ENCODE data around the gene SELENOF. TPM values are rescaled to one million over a fixed set of nuclear protein-coding genes. Genes with fewer than 3 reads are reported as not detected.
"Not testable (repeated sequence)": the region's sequence is repeated elsewhere in the genome, so short reads cannot be mapped to it uniquely, and the experiment has no call there.

SELENOF gene
- polyA plus RNA-seq, 2 of the 4 experiments (the other 2 are of a cell fraction), result 166 to 311 TPM

DNA sequence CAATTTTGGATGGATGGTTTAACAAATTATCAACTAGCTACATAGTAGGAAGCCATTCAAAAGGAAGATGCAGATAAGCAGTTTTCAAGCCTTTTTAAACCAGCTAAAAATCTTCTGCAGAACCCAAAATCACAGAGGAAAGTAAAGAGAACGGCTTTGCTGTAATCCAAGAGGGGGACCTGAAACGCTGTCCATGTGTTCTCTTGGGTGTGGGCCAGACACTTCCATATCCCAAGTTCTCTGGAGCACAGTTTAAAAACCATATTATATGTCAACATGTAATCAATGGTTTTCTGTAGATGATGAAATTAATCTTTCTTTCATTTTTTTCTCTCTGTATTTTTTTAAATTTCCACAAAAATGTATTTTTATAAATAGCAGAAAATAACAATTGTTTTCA is 90.5 kb downstream of the SELENOF start (continued):
- TF ChIP-seq REST (IDR thresholded peaks at IDR 0.05), result no peak
- TF ChIP-seq MAFK (IDR thresholded peaks at IDR 0.05; ENCODE audit: partially characterized antibody), result no peak
- TF ChIP-seq EHMT2 (IDR thresholded peaks at IDR 0.05; ENCODE audit: low read depth), result no peak
- TF ChIP-seq, protein P1, sequence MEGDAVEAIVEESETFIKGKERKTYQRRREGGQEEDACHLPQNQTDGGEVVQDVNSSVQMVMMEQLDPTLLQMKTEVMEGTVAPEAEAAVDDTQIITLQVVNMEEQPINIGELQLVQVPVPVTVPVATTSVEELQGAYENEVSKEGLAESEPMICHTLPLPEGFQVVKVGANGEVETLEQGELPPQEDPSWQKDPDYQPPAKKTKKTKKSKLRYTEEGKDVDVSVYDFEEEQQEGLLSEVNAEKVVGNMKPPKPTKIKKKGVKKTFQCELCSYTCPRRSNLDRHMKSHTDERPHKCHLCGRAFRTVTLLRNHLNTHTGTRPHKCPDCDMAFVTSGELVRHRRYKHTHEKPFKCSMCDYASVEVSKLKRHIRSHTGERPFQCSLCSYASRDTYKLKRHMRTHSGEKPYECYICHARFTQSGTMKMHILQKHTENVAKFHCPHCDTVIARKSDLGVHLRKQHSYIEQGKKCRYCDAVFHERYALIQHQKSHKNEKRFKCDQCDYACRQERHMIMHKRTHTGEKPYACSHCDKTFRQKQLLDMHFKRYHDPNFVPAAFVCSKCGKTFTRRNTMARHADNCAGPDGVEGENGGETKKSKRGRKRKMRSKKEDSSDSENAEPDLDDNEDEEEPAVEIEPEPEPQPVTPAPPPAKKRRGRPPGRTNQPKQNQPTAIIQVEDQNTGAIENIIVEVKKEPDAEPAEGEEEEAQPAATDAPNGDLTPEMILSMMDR (IDR thresholded peaks at IDR 0.05), result no peak
- TF ChIP-seq MAX (IDR thresholded peaks at IDR 0.05), result no peak
- TF ChIP-seq HOXA7 (CRISPR knock-in tag; IDR thresholded peaks at IDR 0.05), result no peak
- TF ChIP-seq ATOH8 (CRISPR knock-in tag; IDR thresholded peaks at IDR 0.05; ENCODE audit: low read depth), result no peak

GRCh38 chr1:86822459-86822858 is 91.5 kb downstream of the SELENOF start:
- FAIRE-seq (no peak), ATAC-seq (no peak)
- POLR2A ChIA-PET, result no interaction called here

GRCh38 chr1:86821956-86822355 is 92.0 kb downstream of the SELENOF start:
- ChIA-PET POLR2A (no interaction called here), CTCF (no interaction called here)
- Histone ChIP-seq H3K27ac (no peak overlapping the region), H3K4me3 (no peak overlapping the region), H3K4me2 (no peak overlapping the region), H3K9me3 (no peaks in the 10 kb centered on the region), H3K4me1 (peaks cover 6% of the 10 kb centered on the region; the same call in 1 of the 3 replicates)
- FAIRE-seq (no peak), DNase-seq (ENCODE audit: low read depth in 1 of 2, low spot score in 1 of 2) (no peak), ATAC-seq (no peak)
- WGBS (ENCODE audit: missing lambda C conversion rate), result 4% methylated on average over 1 of the region's 1 CpG
- no peak for TF ChIP-seq RNF2 (IDR thresholded peaks at IDR 0.05; ENCODE audit: borderline replicate concordance, low read depth)
- no peak for TF ChIP-seq TP53 (CRISPR knock-in tag; IDR thresholded peaks at IDR 0.05)
- TF ChIP-seq JUN (IDR thresholded peaks at IDR 0.05), result no peak
- no peak for TF ChIP-seq ATOH8 (CRISPR knock-in tag; IDR thresholded peaks at IDR 0.05; ENCODE audit: low read depth)
- no peak for TF ChIP-seq HOXB5 (CRISPR knock-in tag; IDR thresholded peaks at IDR 0.05)
- TF ChIP-seq FOXS1 (CRISPR knock-in tag; IDR thresholded peaks at IDR 0.05), result no peak
- no peak for TF ChIP-seq MAFK (IDR thresholded peaks at IDR 0.05; ENCODE audit: partially characterized antibody)
- TF ChIP-seq, protein P2, sequence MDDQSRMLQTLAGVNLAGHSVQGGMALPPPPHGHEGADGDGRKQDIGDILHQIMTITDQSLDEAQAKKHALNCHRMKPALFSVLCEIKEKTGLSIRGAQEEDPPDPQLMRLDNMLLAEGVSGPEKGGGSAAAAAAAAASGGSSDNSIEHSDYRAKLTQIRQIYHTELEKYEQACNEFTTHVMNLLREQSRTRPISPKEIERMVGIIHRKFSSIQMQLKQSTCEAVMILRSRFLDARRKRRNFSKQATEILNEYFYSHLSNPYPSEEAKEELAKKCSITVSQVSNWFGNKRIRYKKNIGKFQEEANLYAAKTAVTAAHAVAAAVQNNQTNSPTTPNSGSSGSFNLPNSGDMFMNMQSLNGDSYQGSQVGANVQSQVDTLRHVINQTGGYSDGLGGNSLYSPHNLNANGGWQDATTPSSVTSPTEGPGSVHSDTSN (IDR thresholded peaks at IDR 0.05), result no peak

More at GRCh38 chr1:86822459-86822858, 91.5 kb downstream of the SELENOF start:
- WGBS (ENCODE audit: missing lambda C conversion rate), result 42% methylated on average over 4 of the region's 4 CpGs
- H3K27ac ChIP-seq, result no peak overlapping the region
- TF ChIP-seq HDAC2 (IDR thresholded peaks at IDR 0.05) (no peak), MAFK (IDR thresholded peaks at IDR 0.05; ENCODE audit: partially characterized antibody) (no peak), KDM5A (IDR thresholded peaks at IDR 0.05) (no peak), POLR2AphosphoS2 (conservative IDR thresholded peaks at IDR 0.05; ENCODE audit: low read length) (no peak), NR3C1 (IDR thresholded peaks at IDR 0.05) (no peak)
- peaks cover 6% of the 10 kb centered on the region; the same call in 1 of the 3 replicates for H3K4me1 ChIP-seq
- no peaks in the 10 kb centered on the region for H3K9me3 ChIP-seq
- H3K4me2 ChIP-seq, result no peak overlapping the region
- CTCF ChIA-PET, result interaction anchor here (1.3 kb wide), 1 partner anchor 11 kb away, joined by 6 read pairs; no protein-coding TSS in a partner anchor
- no peak for DNase-seq (ENCODE audit: low read depth in 1 of 2, low spot score in 1 of 2)
- no peak overlapping the region for H3K4me3 ChIP-seq

- FAIRE-seq; H3K4me1 ChIP-seq; ATAC-seq; H3K9me3 ChIP-seq; H3K4me2 ChIP-seq; POLR2A ChIA-PET; H3K4me3 ChIP-seq; DNase-seq (ENCODE audit: low read depth in 1 of 2, low spot score in 1 of 2); CTCF ChIA-PET; H3K27ac ChIP-seq: not testable (repeated sequence)
- WGBS (ENCODE audit: missing lambda C conversion rate), result 77% methylated on average over 5 of the region's 5 CpGs
Observed at GRCh38 chr1:86819970-86820369, 94.0 kb downstream of the SELENOF start.

DNA sequence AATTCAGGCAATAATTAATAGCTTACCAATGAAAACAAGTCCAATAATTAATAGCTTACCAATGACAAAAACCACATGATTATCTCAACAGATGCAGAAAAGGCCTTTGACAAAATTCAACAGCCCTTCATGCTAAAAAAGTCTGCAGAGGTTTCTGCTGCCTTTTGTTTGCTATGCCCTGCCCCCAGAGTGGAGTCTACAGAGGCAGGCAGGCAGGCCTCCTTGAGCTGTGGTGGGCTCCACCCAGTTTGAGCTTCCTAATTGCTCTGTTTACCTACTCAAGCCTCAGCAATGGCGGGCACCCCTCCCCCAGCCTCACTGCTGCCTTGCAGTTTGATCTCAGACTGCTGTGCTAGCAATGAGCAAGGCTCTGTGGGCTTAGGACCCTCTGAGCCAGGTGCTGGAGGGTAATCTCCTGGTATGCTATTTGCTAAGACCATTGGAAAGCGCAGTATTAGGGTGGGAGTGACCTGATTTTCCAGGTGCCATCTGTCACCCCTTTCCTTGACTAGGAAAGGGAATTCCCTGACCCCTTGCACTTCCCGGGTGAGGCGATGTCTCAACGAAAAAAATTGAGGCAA is 96.6 kb downstream of the SELENOF start:
- 50% methylated on average over 2 of the region's 5 CpGs for WGBS (ENCODE audit: missing lambda C conversion rate)
- H3K4me1 ChIP-seq; POLR2A ChIA-PET; H3K4me2 ChIP-seq; ATAC-seq; FAIRE-seq; H3K9me3 ChIP-seq; H3K4me3 ChIP-seq; DNase-seq (ENCODE audit: low read depth in 1 of 2, low spot score in 1 of 2); H3K27ac ChIP-seq; CTCF ChIA-PET: not testable (repeated sequence)

Measured in A549 (cell line).